ENCODE results near the gene MTFMT. TPM values are rescaled to one million over a fixed set of nuclear protein-coding genes. Genes with fewer than 3 reads are reported as not detected.

MTFMT gene
- total and polyA plus RNA-seq, 2 experiments from 2014 or later: 16.8 to 18.2 TPM

- Histone ChIP-seq H3K79me2 (peaks cover 70% of the 10 kb centered on the region), H3K9me2 (replicated peaks; ENCODE audit: insufficient read depth) (no peaks in the 10 kb centered on the region), H3K4me3 (no peak overlapping the region), H2AFZ (no peak overlapping the region), H4K20me1 (ENCODE audit: insufficient read depth, poor library complexity, severe bottlenecking) (no peaks in the 10 kb centered on the region), H3K9me3 (ENCODE audit: low read depth) (no peaks in the 10 kb centered on the region), H3K27me3 (no peaks in the 10 kb centered on the region), H3K4me2 (peak overlapping the region; percentile 43), H3K36me3 (replicated peaks; ENCODE audit: insufficient read depth, low read depth) (no peaks in the 10 kb centered on the region), H3K4me1 (ENCODE audit: insufficient read depth) (peaks cover 34% of the 10 kb centered on the region), H3K27ac (peak overlapping the region; percentile 84)
- TF ChIP-seq CTCF (IDR thresholded peaks at IDR 0.05; ENCODE audit: poor library complexity) (no peak), EZH2phosphoT487 (IDR thresholded peaks at IDR 0.05; ENCODE audit: low read depth, severe bottlenecking, unreplicated experiment) (no peak), EZH2 (IDR thresholded peaks at IDR 0.05; ENCODE audit: borderline replicate concordance) (no peak)
- DNase-seq (ENCODE audit: low spot score): no peak
- WGBS (ENCODE audit: low lambda C conversion rate, missing lambda C conversion rate): 53% methylated on average over 9 of the region's 9 CpGs
These were observed 43.9 kb downstream of the MTFMT start for GRCh38 chr15:64985366-64986033.

- no peak overlapping the region for H3K4me3 ChIP-seq
- no peak overlapping the region for H2AFZ ChIP-seq
- no peaks in the 10 kb centered on the region for H4K20me1 ChIP-seq (ENCODE audit: insufficient read depth, poor library complexity, severe bottlenecking)
- H3K27me3 ChIP-seq: no peaks in the 10 kb centered on the region
- no peaks in the 10 kb centered on the region for H3K9me2 ChIP-seq (replicated peaks; ENCODE audit: insufficient read depth)
- peaks cover 58% of the 10 kb centered on the region for H3K79me2 ChIP-seq
- TF ChIP-seq EZH2 (IDR thresholded peaks at IDR 0.05; ENCODE audit: borderline replicate concordance) (no peak), EZH2phosphoT487 (IDR thresholded peaks at IDR 0.05; ENCODE audit: low read depth, severe bottlenecking, unreplicated experiment) (no peak), CTCF (IDR thresholded peaks at IDR 0.05; ENCODE audit: poor library complexity) (no peak)
- peak overlapping the region; percentile 49 for H3K4me2 ChIP-seq
- H3K9me3 ChIP-seq (ENCODE audit: low read depth): no peaks in the 10 kb centered on the region
- H3K36me3 ChIP-seq (replicated peaks; ENCODE audit: insufficient read depth, low read depth): no peaks in the 10 kb centered on the region
- 81% methylated on average over 1 of the region's 1 CpG for WGBS (ENCODE audit: low lambda C conversion rate, missing lambda C conversion rate)
- peaks cover 28% of the 10 kb centered on the region for H3K4me1 ChIP-seq (ENCODE audit: insufficient read depth)
- peak overlapping the region; percentile 83 for H3K27ac ChIP-seq
- DNase-seq (ENCODE audit: low spot score): no peak
These were observed 47.0 kb downstream of the MTFMT start for GRCh38 chr15:64982472-64982871.

- peak overlapping the region; percentile 49 for H3K4me2 ChIP-seq
- WGBS (ENCODE audit: low lambda C conversion rate, missing lambda C conversion rate): 85% methylated on average over 6 of the region's 6 CpGs
- no peak for TF ChIP-seq EZH2 (IDR thresholded peaks at IDR 0.05; ENCODE audit: borderline replicate concordance)
- TF ChIP-seq EZH2phosphoT487 (IDR thresholded peaks at IDR 0.05; ENCODE audit: low read depth, severe bottlenecking, unreplicated experiment): no peak
- TF ChIP-seq CTCF (IDR thresholded peaks at IDR 0.05; ENCODE audit: poor library complexity): no peak
These were observed 47.5 kb downstream of the MTFMT start for GRCh38 chr15:64981812-64982431.

More at GRCh38 chr15:64981812-64982431, 47.5 kb downstream of the MTFMT start:
- Histone ChIP-seq H3K9me2 (replicated peaks; ENCODE audit: insufficient read depth) (no peaks in the 10 kb centered on the region), H4K20me1 (ENCODE audit: insufficient read depth, poor library complexity, severe bottlenecking) (no peaks in the 10 kb centered on the region), H3K27me3 (no peaks in the 10 kb centered on the region), H3K4me1 (ENCODE audit: insufficient read depth) (peaks cover 28% of the 10 kb centered on the region), H3K27ac (peak overlapping the region; percentile 83), H3K9me3 (ENCODE audit: low read depth) (no peaks in the 10 kb centered on the region), H2AFZ (no peak overlapping the region), H3K4me3 (no peak overlapping the region), H3K79me2 (peaks cover 52% of the 10 kb centered on the region), H3K36me3 (replicated peaks; ENCODE audit: insufficient read depth, low read depth) (no peaks in the 10 kb centered on the region)
- DNase-seq (ENCODE audit: low spot score): peak; percentile 40

Data from hepatocyte (in vitro differentiated cells).